CD4-positive, alpha-beta memory T cell (primary cell): ENCODE results near the gene MAMDC2. TPM values are rescaled to one million over a fixed set of nuclear protein-coding genes. Genes with fewer than 3 reads are reported as not detected.

ENCODE experiments used
- CTCF ChIA-PET: fragments of 350-600 bp; sonication (Branson Sonifier 250); formaldehyde crosslinking; loops from one replicate; lab custom pipeline; 2021; ENCODE audit warnings: inconsistent platforms; ENCODE audit not compliant: partially characterized antibody; lab: Charles Lee
- POLR2A ChIA-PET: fragments of 350-600 bp; sonication (Branson Sonifier 250); formaldehyde crosslinking; loops from one replicate; lab custom pipeline; 2021; ENCODE audit not compliant: partially characterized antibody; lab: Charles Lee
- DNase-seq, 5 donors: peaks; one replicate each; pipeline versions ENCODE4 v3.0.0 to v3.0.0-alpha.2; 2020 to 2022; ENCODE audit warnings: mixed read lengths in 1 of 5
- H3K27ac ChIP-seq: one replicate; pipeline ENCODE4 v1.7.0; 2013; ENCODE audit warnings: low read depth, low read length
- H3K27me3 ChIP-seq: 2 replicates; pipeline ENCODE4 v1.7.0; 2013; ENCODE audit warnings: mild to moderate bottlenecking, low read length, moderate library complexity; ENCODE audit not compliant: insufficient read depth
- H3K36me3 ChIP-seq: 2 replicates; pipeline ENCODE4 v1.7.0; 2013; ENCODE audit warnings: mild to moderate bottlenecking, low read length, moderate library complexity; ENCODE audit not compliant: insufficient read depth
- H3K4me1 ChIP-seq: 2 replicates; pipeline ENCODE4 v1.7.0; 2013; ENCODE audit warnings: mild to moderate bottlenecking, low read length, moderate library complexity; ENCODE audit not compliant: insufficient read depth
- H3K4me3 ChIP-seq, 2 donors: one replicate each; pipeline ENCODE4 v1.7.0; 2013; ENCODE audit warnings: low read length in 2 of 2, mild to moderate bottlenecking in 1 of 2
- H3K9me3 ChIP-seq, 2 donors: one replicate each; pipeline ENCODE4 v1.7.0; 2013; ENCODE audit warnings: low read length in 2 of 2, control low read depth in 1 of 2; ENCODE audit not compliant: control insufficient read depth in 1 of 2
- H3K27ac Mint-ChIP-seq, 7 donors: one replicate each; pipeline ENCODE4 v1.8.0; 2020 to 2021; ENCODE audit warnings: mixed read lengths in 7 of 7, mild to moderate bottlenecking in 6 of 7, inconsistent platforms in 3 of 7, moderate library complexity in 3 of 7
- H3K27me3 Mint-ChIP-seq, 2 donors: one replicate each; pipeline ENCODE4 v1.8.0; 2020 to 2021; ENCODE audit warnings: mixed read lengths in 2 of 2
- H3K36me3 Mint-ChIP-seq, 2 donors: one replicate each; pipeline ENCODE4 v1.8.0; 2020 to 2021; ENCODE audit warnings: mixed read lengths in 2 of 2, inconsistent platforms in 1 of 2, mild to moderate bottlenecking in 1 of 2
- H3K4me1 Mint-ChIP-seq, 4 donors: one replicate each; pipeline ENCODE4 v1.8.0; 2020 to 2021; ENCODE audit warnings: mixed read lengths in 4 of 4, mild to moderate bottlenecking in 1 of 4
- H3K4me3 Mint-ChIP-seq, 8 donors: one replicate each; pipeline ENCODE4 v1.8.0; 2020 to 2021; ENCODE audit warnings: mixed read lengths in 8 of 8, mild to moderate bottlenecking in 7 of 8, moderate library complexity in 6 of 8, inconsistent platforms in 3 of 8
- H3K9me3 Mint-ChIP-seq, 8 donors: one replicate each; pipeline ENCODE4 v1.8.0; 2020 to 2021; ENCODE audit warnings: mixed read lengths in 8 of 8, mild to moderate bottlenecking in 5 of 8, inconsistent platforms in 3 of 8, moderate library complexity in 1 of 8
- intact Hi-C: fragments of 100-400 bp; cut with micrococcal nuclease; formaldehyde crosslinking; loops from one replicate; pipeline ENCODE4 v1.15.1; 2023
- polyA plus RNA-seq, 2 donors: library from polyadenylated mRNA; unstranded; fragments of 300-500 nt; fragmentation: Illumina TruSeq; gene quantifications; one replicate each; pipeline ENCODE4 v1.2.3, GENCODE V29; 2021
- total RNA-seq, 2 experiments: library from RNA; stranded (reverse); gene quantifications; one replicate each; pipeline ENCODE4 v1.2.3, GENCODE V29; 2021

MAMDC2 gene
- total and polyA plus RNA-seq, 4 experiments from 2014 or later: not detected

DNA sequence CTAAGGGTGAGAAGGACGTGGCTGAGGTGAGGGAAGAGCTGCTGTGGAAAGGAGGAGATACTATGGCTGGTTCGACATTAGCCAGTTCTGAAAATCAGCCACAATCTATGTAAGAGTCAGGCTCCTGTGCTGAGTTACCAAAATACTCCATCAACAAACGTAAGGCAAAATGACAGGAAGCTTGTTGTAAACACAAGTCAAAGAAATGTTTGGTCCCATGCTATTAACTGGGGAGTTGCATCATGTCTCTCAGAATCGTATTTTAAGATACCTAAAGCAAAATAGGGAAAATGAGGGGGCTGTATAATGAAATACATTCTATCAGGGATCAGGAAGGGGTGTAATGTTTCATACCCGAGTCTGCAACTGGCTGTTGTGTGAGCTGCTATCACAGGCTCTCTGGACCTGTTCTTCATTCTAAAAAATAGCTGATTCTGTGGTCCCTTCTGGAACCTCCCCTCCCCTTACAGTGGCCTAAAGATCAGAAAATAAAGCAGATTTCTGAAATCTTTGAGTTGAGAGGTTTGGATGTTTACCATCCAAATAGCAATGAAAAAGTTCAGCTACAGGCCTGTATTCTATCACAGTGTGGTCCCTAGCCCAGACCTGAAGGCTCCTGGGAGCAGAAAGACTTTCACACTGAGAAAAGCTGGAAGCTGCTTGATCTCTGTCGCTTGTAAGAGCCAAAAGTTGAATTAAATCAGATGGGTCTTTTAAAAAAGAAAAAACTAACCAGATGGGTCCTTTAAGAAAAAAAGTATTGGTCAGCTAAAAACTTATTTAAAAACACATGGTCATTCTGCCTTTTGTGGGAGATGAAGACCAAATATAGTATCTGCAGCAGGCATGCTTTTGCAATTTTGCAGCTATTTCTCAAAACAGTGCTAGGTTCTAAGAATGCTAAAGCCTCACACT, 117.3 kb downstream of the MAMDC2 start:
- Histone ChIP-seq H3K27ac (no peak overlapping the region), H3K9me3 (no peaks in the 10 kb centered on the region), H3K4me3 (no peak overlapping the region), H3K36me3 (no peaks in the 10 kb centered on the region), H3K4me1 (no peaks in the 10 kb centered on the region), H3K27me3 (no peaks in the 10 kb centered on the region)
- Mint-ChIP-seq H3K4me1 (no peaks in the 10 kb centered on the region), H3K27ac (no peak overlapping the region), H3K9me3 (no peaks in the 10 kb centered on the region), H3K27me3 (peaks cover 3 to 12% of the 10 kb centered on the region in 2 donors), H3K36me3 (no peaks in the 10 kb centered on the region), H3K4me3 (no peak overlapping the region)
- intact Hi-C loops: no loop called here
- POLR2A ChIA-PET: no interaction called here
- CTCF ChIA-PET: no interaction called here
- DNase-seq: no peak

GRCh38 chr9:70165006-70165602, 121.5 kb downstream of the MAMDC2 start:
- intact Hi-C loops: no loop called here
- H3K9me3 ChIP-seq: no peaks in the 10 kb centered on the region
- DNase-seq: no peak
- no peak overlapping the region for H3K27ac Mint-ChIP-seq
- H3K4me1 Mint-ChIP-seq: no peaks in the 10 kb centered on the region
- H3K36me3 ChIP-seq: no peaks in the 10 kb centered on the region
- ChIA-PET CTCF (no interaction called here), POLR2A (no interaction called here)
- H3K4me1 ChIP-seq: no peaks in the 10 kb centered on the region
- no peak overlapping the region for H3K4me3 ChIP-seq
- no peaks in the 10 kb centered on the region for H3K36me3 Mint-ChIP-seq
- no peaks in the 10 kb centered on the region for H3K27me3 ChIP-seq
- H3K27ac ChIP-seq: no peak overlapping the region
- no peaks in the 10 kb centered on the region for H3K9me3 Mint-ChIP-seq
- H3K4me3 Mint-ChIP-seq: no peak overlapping the region
- peaks cover 0 to 2% of the 10 kb centered on the region in 2 donors for H3K27me3 Mint-ChIP-seq

DNA sequence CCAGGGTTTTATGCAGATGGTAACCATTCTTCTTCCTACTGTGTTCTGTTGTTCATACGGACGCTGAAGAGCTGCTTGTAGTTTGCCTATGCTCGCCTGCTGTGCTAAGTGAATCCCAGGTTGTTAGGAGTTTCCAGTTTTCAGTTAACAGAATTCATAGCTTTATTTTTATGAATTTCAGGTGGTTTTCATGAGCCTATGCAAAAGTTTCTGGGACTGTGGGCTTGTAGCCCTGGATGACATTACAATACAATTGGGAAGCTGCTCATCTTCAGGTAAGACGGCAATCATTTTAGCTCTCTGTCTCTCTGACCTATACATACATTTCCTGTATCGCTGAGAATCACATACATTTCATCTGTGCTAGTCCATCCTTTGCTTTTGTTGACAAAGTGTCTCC, 124.9 kb downstream of the MAMDC2 start:
- no peak for DNase-seq
- Histone ChIP-seq H3K27me3 (no peaks in the 10 kb centered on the region), H3K4me1 (no peaks in the 10 kb centered on the region), H3K36me3 (no peaks in the 10 kb centered on the region), H3K4me3 (no peak overlapping the region), H3K9me3 (no peaks in the 10 kb centered on the region), H3K27ac (no peak overlapping the region)
- Mint-ChIP-seq H3K9me3 (peaks cover 0 to 2% (median 0%) of the 10 kb centered on the region in 8 donors), H3K4me1 (no peaks in the 10 kb centered on the region), H3K36me3 (no peaks in the 10 kb centered on the region), H3K4me3 (no peak overlapping the region), H3K27me3 (peaks cover 2% of the 10 kb centered on the region in 2 donors), H3K27ac (no peak overlapping the region)
- ChIA-PET CTCF (no interaction called here), POLR2A (no interaction called here)
- intact Hi-C loops: no loop called here

DNA sequence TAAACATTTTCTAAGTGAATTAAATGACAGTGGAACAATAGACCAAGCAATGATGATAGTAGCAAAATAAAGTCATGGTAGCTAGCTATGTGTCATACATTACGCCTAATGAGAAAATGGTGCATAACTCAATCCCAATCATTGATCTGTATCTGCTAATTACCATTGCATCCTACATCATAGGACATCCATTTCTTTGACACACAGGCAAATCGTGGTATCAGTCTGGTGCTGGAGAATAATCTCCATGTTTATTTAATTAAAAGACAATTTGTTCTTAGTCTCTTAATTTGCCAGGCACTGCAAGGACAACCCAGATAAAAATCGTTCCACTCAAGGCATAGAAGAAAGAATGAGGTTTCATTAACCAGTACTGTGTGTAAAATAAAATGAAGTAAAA, 125.6 kb downstream of the MAMDC2 start:
- Histone ChIP-seq H3K27ac (no peak overlapping the region), H3K4me3 (no peak overlapping the region), H3K9me3 (no peaks in the 10 kb centered on the region), H3K27me3 (no peaks in the 10 kb centered on the region), H3K36me3 (no peaks in the 10 kb centered on the region), H3K4me1 (no peaks in the 10 kb centered on the region)
- peaks cover 2% of the 10 kb centered on the region in 2 donors for H3K27me3 Mint-ChIP-seq
- H3K4me3 Mint-ChIP-seq: no peak overlapping the region
- no peaks in the 10 kb centered on the region for H3K36me3 Mint-ChIP-seq
- POLR2A ChIA-PET: no interaction called here
- CTCF ChIA-PET: no interaction called here
- no peaks in the 10 kb centered on the region for H3K4me1 Mint-ChIP-seq
- no peak overlapping the region for H3K27ac Mint-ChIP-seq
- intact Hi-C loops: no loop called here
- DNase-seq: no peak
- H3K9me3 Mint-ChIP-seq: peaks cover 0 to 2% (median 0%) of the 10 kb centered on the region in 8 donors

DNA sequence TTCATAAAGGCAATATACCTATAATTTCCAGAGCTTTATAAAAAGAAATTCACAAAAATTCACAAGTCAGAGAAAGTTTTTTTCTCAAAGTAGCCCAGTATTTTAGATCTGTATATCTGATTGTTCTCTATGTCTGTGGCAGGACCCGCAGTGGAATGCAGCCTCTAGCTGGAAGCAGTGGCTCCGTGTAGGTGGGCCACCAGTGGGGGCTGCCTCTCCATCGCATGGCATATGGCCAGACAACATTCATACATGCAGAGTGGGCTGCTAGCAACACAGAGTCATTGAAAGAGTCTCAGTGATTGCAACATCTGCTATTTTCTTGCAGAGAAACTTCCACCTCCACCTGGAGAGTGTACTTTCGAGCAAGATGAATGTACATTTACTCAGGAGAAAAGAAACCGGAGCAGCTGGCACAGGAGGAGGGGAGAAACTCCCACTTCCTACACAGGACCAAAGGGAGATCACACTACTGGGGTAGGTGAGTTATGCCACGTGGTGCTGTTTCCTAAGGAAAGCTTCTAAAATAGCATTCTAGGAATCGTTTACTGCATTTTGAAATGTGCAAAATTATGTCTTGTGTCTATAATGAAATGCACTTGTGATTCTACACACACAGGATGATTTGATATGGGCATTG, 126.6 kb downstream of the MAMDC2 start:
- Histone ChIP-seq H3K27ac (no peak overlapping the region), H3K27me3 (no peaks in the 10 kb centered on the region), H3K4me3 (no peak overlapping the region), H3K36me3 (no peaks in the 10 kb centered on the region), H3K4me1 (no peaks in the 10 kb centered on the region), H3K9me3 (no peaks in the 10 kb centered on the region)
- H3K27ac Mint-ChIP-seq: no peak overlapping the region
- no peak for DNase-seq
- CTCF ChIA-PET: no interaction called here
- peaks cover 0 to 2% (median 0%) of the 10 kb centered on the region in 8 donors for H3K9me3 Mint-ChIP-seq
- POLR2A ChIA-PET: no interaction called here
- intact Hi-C loops: no loop called here
- H3K4me3 Mint-ChIP-seq: no peak overlapping the region
- no peaks in the 10 kb centered on the region for H3K4me1 Mint-ChIP-seq
- no peaks in the 10 kb centered on the region for H3K36me3 Mint-ChIP-seq
- peaks cover 0 to 2% of the 10 kb centered on the region in 2 donors for H3K27me3 Mint-ChIP-seq

DNA sequence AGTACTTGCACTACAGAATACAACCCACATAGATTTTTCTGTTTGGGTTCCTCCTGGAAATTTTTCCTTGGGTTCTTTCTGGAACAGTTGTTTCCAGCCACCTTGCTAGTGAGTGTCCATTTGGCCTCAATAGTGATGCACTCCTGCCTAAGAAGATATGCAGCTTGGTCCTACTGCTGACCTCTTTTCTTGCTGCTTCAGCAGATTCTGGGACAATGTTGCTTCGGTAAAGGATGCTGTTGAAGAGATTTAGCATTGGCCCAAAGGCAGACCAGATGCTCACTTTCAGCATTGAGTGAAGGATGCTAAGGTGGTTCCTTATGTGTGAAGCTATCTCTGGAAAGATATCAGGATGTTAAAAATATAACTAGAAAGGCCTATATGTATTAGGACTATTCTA, 128.9 kb downstream of the MAMDC2 start:
- ChIA-PET CTCF (no interaction called here), POLR2A (no interaction called here)
- H3K4me3 ChIP-seq: no peak overlapping the region
- H3K4me1 Mint-ChIP-seq: no peaks in the 10 kb centered on the region
- H3K9me3 Mint-ChIP-seq: peaks cover 0 to 2% (median 0%) of the 10 kb centered on the region in 8 donors
- H3K36me3 Mint-ChIP-seq: no peaks in the 10 kb centered on the region
- H3K27ac ChIP-seq: no peak overlapping the region
- H3K4me1 ChIP-seq: no peaks in the 10 kb centered on the region
- intact Hi-C loops: no loop called here
- H3K36me3 ChIP-seq: no peaks in the 10 kb centered on the region
- H3K4me3 Mint-ChIP-seq: no peak overlapping the region
- H3K27ac Mint-ChIP-seq: no peak overlapping the region
- H3K27me3 Mint-ChIP-seq: peaks cover 0 to 2% of the 10 kb centered on the region in 2 donors
- no peak for DNase-seq
- no peaks in the 10 kb centered on the region for H3K27me3 ChIP-seq
- H3K9me3 ChIP-seq: no peaks in the 10 kb centered on the region

- H3K27ac Mint-ChIP-seq: no peak overlapping the region
- POLR2A ChIA-PET: no interaction called here
- H3K27me3 ChIP-seq: no peaks in the 10 kb centered on the region
- no peaks in the 10 kb centered on the region for H3K36me3 ChIP-seq
- no peak overlapping the region for H3K27ac ChIP-seq
- H3K9me3 Mint-ChIP-seq: peaks cover 0 to 28% (median 17%) of the 10 kb centered on the region in 8 donors
- no peaks in the 10 kb centered on the region for H3K9me3 ChIP-seq
- CTCF ChIA-PET: no interaction called here
- intact Hi-C loops: no loop called here
- H3K4me3 Mint-ChIP-seq: no peak overlapping the region
- H3K4me1 ChIP-seq: no peaks in the 10 kb centered on the region
- no peaks in the 10 kb centered on the region for H3K4me1 Mint-ChIP-seq
- H3K27me3 Mint-ChIP-seq: peaks cover 0 to 4% of the 10 kb centered on the region in 2 donors
- no peak for DNase-seq
- H3K4me3 ChIP-seq: no peak overlapping the region
- H3K36me3 Mint-ChIP-seq: no peaks in the 10 kb centered on the region
These were observed 133.5 kb downstream of the MAMDC2 start for GRCh38 chr9:70177121-70177520.
